ENCODE measurements around the gene AFG3L2.

DNA sequence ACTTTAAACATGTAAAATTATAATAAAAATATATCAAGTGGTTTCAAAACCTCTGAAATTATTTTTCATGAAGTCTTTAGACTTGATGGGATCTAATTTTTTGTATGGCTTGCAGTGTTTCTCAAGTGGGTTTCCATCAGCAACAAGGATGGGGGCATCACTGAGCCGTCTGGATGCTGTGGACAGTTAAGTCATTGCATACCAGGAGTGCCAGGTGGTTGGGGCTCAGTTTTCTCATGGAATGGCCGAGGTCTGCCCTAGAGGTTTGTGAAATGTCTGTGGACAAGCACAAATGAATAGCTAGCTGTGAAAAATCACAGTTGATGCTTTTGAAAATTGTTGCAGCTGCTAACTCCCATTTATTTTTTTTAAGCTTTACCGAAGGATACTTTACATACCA, 32.4 kb upstream of the AFG3L2 start:
- TF ChIP-seq, protein P1, sequence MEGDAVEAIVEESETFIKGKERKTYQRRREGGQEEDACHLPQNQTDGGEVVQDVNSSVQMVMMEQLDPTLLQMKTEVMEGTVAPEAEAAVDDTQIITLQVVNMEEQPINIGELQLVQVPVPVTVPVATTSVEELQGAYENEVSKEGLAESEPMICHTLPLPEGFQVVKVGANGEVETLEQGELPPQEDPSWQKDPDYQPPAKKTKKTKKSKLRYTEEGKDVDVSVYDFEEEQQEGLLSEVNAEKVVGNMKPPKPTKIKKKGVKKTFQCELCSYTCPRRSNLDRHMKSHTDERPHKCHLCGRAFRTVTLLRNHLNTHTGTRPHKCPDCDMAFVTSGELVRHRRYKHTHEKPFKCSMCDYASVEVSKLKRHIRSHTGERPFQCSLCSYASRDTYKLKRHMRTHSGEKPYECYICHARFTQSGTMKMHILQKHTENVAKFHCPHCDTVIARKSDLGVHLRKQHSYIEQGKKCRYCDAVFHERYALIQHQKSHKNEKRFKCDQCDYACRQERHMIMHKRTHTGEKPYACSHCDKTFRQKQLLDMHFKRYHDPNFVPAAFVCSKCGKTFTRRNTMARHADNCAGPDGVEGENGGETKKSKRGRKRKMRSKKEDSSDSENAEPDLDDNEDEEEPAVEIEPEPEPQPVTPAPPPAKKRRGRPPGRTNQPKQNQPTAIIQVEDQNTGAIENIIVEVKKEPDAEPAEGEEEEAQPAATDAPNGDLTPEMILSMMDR (IDR thresholded peaks at IDR 0.05; ENCODE audit: low read depth, low read length): no peak
- TF ChIP-seq POLR2A (IDR thresholded peaks at IDR 0.05; ENCODE audit: extremely low read depth, insufficient read length): no peak
- TF ChIP-seq, protein P2, sequence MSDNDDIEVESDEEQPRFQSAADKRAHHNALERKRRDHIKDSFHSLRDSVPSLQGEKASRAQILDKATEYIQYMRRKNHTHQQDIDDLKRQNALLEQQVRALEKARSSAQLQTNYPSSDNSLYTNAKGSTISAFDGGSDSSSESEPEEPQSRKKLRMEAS (IDR thresholded peaks at IDR 0.05; ENCODE audit: low read depth, low read length): no peak

Data from NB4 (cell line).